ENCODE measurements around the gene MACROD1. TPM values are rescaled to one million over a fixed set of nuclear protein-coding genes. Genes with fewer than 3 reads are reported as not detected.

The MACROD1 gene
- total RNA-seq, 1 donor from 2014 or later = 12.3 TPM

GRCh38 chr11:64127267-64128072 is 38.4 kb downstream of the MACROD1 start:
- DNase-seq (ENCODE audit: low read depth) = no peak
- TF ChIP-seq CTCF (IDR thresholded peaks at IDR 0.05; ENCODE audit: insufficient read depth, low read length, poor library complexity, severe bottlenecking) = no peak
- H3K27me3 ChIP-seq (ENCODE audit: control insufficient read depth, insufficient read depth, low read length) = peaks cover 49% of the 10 kb centered on the region

GRCh38 chr11:64126796-64127195 is 39.1 kb downstream of the MACROD1 start:
- H3K4me3 ChIP-seq (ENCODE audit: low read depth, low read length) = no peak overlapping the region
- no peak for TF ChIP-seq CTCF (IDR thresholded peaks at IDR 0.05; ENCODE audit: insufficient read depth, low read length, poor library complexity, severe bottlenecking)
- no peak for DNase-seq (ENCODE audit: low read depth)
- no peaks in the 10 kb centered on the region for H3K36me3 ChIP-seq (ENCODE audit: control insufficient read depth, insufficient read depth, low read length)
- H3K27me3 ChIP-seq (ENCODE audit: control insufficient read depth, insufficient read depth, low read length) = peaks cover 48% of the 10 kb centered on the region

More at GRCh38 chr11:64127267-64128072, 38.4 kb downstream of the MACROD1 start:
- Histone ChIP-seq H3K36me3 (ENCODE audit: control insufficient read depth, insufficient read depth, low read length) (no peaks in the 10 kb centered on the region), H3K4me3 (ENCODE audit: low read depth, low read length) (no peak overlapping the region)

GRCh38 chr11:64126371-64126770 is 39.5 kb downstream of the MACROD1 start:
- peaks cover 48% of the 10 kb centered on the region for H3K27me3 ChIP-seq (ENCODE audit: control insufficient read depth, insufficient read depth, low read length)
- DNase-seq (ENCODE audit: low read depth) = no peak
- no peaks in the 10 kb centered on the region for H3K36me3 ChIP-seq (ENCODE audit: control insufficient read depth, insufficient read depth, low read length)
- H3K4me3 ChIP-seq (ENCODE audit: low read depth, low read length) = no peak overlapping the region
- no peak for TF ChIP-seq CTCF (IDR thresholded peaks at IDR 0.05; ENCODE audit: insufficient read depth, low read length, poor library complexity, severe bottlenecking)

- no peak for TF ChIP-seq CTCF (IDR thresholded peaks at IDR 0.05; ENCODE audit: insufficient read depth, low read length, poor library complexity, severe bottlenecking)
- H3K36me3 ChIP-seq (ENCODE audit: control insufficient read depth, insufficient read depth, low read length) = no peaks in the 10 kb centered on the region
- H3K4me3 ChIP-seq (ENCODE audit: low read depth, low read length) = no peak overlapping the region
- no peak for DNase-seq (ENCODE audit: low read depth)
- H3K27me3 ChIP-seq (ENCODE audit: control insufficient read depth, insufficient read depth, low read length) = peaks cover 42% of the 10 kb centered on the region
These were observed 40.2 kb downstream of the MACROD1 start for GRCh38 chr11:64125676-64126075.

GRCh38 chr11:64124147-64124546 is 41.8 kb downstream of the MACROD1 start:
- H3K27me3 ChIP-seq (ENCODE audit: control insufficient read depth, insufficient read depth, low read length) = peaks cover 29% of the 10 kb centered on the region
- no peak for TF ChIP-seq CTCF (IDR thresholded peaks at IDR 0.05; ENCODE audit: insufficient read depth, low read length, poor library complexity, severe bottlenecking)
- H3K36me3 ChIP-seq (ENCODE audit: control insufficient read depth, insufficient read depth, low read length) = no peaks in the 10 kb centered on the region
- H3K4me3 ChIP-seq (ENCODE audit: low read depth, low read length) = no peak overlapping the region
- no peak for DNase-seq (ENCODE audit: low read depth)

GRCh38 chr11:64123679-64124078 is 42.2 kb downstream of the MACROD1 start:
- no peak for TF ChIP-seq CTCF (IDR thresholded peaks at IDR 0.05; ENCODE audit: insufficient read depth, low read length, poor library complexity, severe bottlenecking)
- Histone ChIP-seq H3K36me3 (ENCODE audit: control insufficient read depth, insufficient read depth, low read length) (no peaks in the 10 kb centered on the region), H3K4me3 (ENCODE audit: low read depth, low read length) (no peak overlapping the region), H3K27me3 (ENCODE audit: control insufficient read depth, insufficient read depth, low read length) (peaks cover 32% of the 10 kb centered on the region)
- no peak for DNase-seq (ENCODE audit: low read depth)

Data from kidney epithelial cell (primary cell).